Measurements from ENCODE around the gene DUOX1. TPM values are rescaled to one million over a fixed set of nuclear protein-coding genes. Genes with fewer than 3 reads are reported as not detected.

DUOX1 gene
- total and polyA plus RNA-seq, 2 donors (not counting 1 experiment from before 2014, with no cell fraction given) = 0.27 TPM; not detected in 1

- Mint-ChIP-seq H3K4me1 (peaks cover 42% of the 10 kb centered on the region), H3K4me3 (peak overlapping the region; percentile 85), H3K27ac (no peak overlapping the region), H3K9me3 (ENCODE audit: insufficient read depth) (no peaks in the 10 kb centered on the region), H3K27me3 (peaks cover 74% of the 10 kb centered on the region)
- Histone ChIP-seq H3K9me3 (ENCODE audit: control extremely low read depth in 1 of 3, control insufficient read depth in 2 of 3, insufficient read depth in 1 of 3, low read length in 2 of 3) (peaks cover 0 to 36% (median 0%) of the 10 kb centered on the region in 3 donors), H3K4me3 (ENCODE audit: control extremely low read depth in 1 of 5, extremely low read depth in 1 of 5, insufficient read depth in 1 of 5, low read depth in 2 of 5, low read length in 4 of 5) (no peak overlapping the region), H3K9ac (ENCODE audit: low read length) (no peak overlapping the region), H3K4me1 (ENCODE audit: control insufficient read depth in 2 of 2, insufficient read depth in 2 of 2, low read length in 2 of 2) (peaks cover 39 to 48% of the 10 kb centered on the region in 2 donors), H4K20me1 (ENCODE audit: control insufficient read depth, insufficient read depth, low read length, poor library complexity, severe bottlenecking) (no peaks in the 10 kb centered on the region), H3K36me3 (replicated peaks in 1 of 2; ENCODE audit: control extremely low read depth in 1 of 2, control insufficient read depth in 1 of 2, extremely low read depth in 1 of 2, insufficient read depth in 2 of 2, low read length in 1 of 2) (no peaks in the 10 kb centered on the region), H2AFZ (ENCODE audit: insufficient read depth, low read depth, low read length, poor library complexity, severe bottlenecking) (peak overlapping the region; percentile 9), H3K4me2 (replicated peaks; ENCODE audit: low read depth, low read length, poor library complexity, severe bottlenecking) (peak overlapping the region; percentile 72), H3K79me2 (ENCODE audit: control insufficient read depth, insufficient read depth, low read length) (no peaks in the 10 kb centered on the region), H3K27ac (ENCODE audit: low read length in 2 of 2) (no peak overlapping the region), H3K27me3 (replicated peaks in 1 of 4; ENCODE audit: control extremely low read depth in 1 of 4, control insufficient read depth in 3 of 4, insufficient read depth in 4 of 4, low read length in 3 of 4) (peaks cover 0 to 73% (median 52%) of the 10 kb centered on the region in 4 experiments)
- intact Hi-C loops (cut with micrococcal nuclease) = loop anchor here (10.0 kb wide), 1 partner anchor 83 kb away; no protein-coding TSS in a partner anchor
- WGBS (ENCODE audit: insufficient coverage) = 15% methylated on average over 54 of the region's 71 CpGs
- no peak for ATAC-seq (ENCODE audit: low read depth)
- ChIA-PET CTCF (interaction anchor here (0.6 to 5.5 kb wide), 5 partner anchors 15 to 258 kb away, joined by 3 to 32 read pairs (median 4); no protein-coding TSS in a partner anchor), POLR2A (interaction anchor here (0.5 kb wide), 1 partner anchor 26 kb away, joined by 3 read pairs; no protein-coding TSS in a partner anchor)
- TF ChIP-seq CTCF (IDR thresholded peaks at IDR 0.05) = no peak
- no peak for TF ChIP-seq EZH2 (IDR thresholded peaks at IDR 0.05; ENCODE audit: borderline replicate concordance, insufficient read depth, low read depth, low read length, poor library complexity, severe bottlenecking)
- no peak for DNase-seq
Observed at GRCh38 chr15:45111390-45112142, 18.2 kb upstream of the DUOX1 start.
